GM21526 (cell line): Measurements from ENCODE around the gene WLS.

Experiments used
- ATAC-seq: cut with Tn5 transposase; IDR thresholded peaks from one replicate; pipeline ENCODE4 v1.9.1; 2021; ENCODE audit warnings: moderate library complexity; ENCODE audit not compliant: unreplicated experiment, low FRiP score

The WLS gene

DNA sequence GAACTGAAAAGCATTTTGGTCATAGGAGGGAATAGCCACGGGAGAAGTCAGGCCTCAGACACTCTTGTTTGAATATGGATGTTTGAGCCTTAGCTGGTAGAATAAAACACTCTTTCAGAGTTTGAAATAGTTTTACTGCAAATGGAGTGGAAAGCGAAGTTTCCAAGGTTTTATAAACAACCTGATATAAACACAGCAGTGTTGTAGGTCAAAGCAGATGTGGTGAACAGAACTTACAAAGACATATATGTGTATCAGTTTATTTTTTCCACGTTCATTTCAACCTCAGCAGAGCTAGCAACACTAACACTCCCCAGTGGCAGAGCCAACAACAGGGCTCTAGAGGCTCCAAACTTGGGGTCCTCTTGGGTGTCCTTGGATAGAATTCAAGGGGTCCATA is 89.9 kb downstream of the WLS start:
- no peak for ATAC-seq

DNA sequence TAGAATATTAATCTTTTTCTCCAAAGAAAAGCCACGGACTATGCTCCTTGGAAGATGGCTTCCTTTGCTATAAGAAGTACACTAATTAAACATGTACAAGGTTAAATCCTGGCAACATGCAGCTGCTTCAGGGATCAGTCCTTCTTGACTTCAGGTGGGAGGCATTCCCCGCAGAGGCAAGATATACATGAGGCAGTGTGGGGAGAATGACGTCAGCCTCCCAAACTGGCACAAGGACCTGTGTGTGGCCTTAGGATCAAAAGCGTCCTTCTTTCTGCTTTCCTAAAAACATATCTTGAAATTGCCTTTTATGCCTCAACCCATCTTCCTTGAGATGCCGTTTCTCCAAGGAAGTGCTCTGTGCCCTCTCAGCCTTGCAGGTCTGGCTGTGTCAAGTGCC is 90.3 kb downstream of the WLS start:
- ATAC-seq, result no peak

DNA sequence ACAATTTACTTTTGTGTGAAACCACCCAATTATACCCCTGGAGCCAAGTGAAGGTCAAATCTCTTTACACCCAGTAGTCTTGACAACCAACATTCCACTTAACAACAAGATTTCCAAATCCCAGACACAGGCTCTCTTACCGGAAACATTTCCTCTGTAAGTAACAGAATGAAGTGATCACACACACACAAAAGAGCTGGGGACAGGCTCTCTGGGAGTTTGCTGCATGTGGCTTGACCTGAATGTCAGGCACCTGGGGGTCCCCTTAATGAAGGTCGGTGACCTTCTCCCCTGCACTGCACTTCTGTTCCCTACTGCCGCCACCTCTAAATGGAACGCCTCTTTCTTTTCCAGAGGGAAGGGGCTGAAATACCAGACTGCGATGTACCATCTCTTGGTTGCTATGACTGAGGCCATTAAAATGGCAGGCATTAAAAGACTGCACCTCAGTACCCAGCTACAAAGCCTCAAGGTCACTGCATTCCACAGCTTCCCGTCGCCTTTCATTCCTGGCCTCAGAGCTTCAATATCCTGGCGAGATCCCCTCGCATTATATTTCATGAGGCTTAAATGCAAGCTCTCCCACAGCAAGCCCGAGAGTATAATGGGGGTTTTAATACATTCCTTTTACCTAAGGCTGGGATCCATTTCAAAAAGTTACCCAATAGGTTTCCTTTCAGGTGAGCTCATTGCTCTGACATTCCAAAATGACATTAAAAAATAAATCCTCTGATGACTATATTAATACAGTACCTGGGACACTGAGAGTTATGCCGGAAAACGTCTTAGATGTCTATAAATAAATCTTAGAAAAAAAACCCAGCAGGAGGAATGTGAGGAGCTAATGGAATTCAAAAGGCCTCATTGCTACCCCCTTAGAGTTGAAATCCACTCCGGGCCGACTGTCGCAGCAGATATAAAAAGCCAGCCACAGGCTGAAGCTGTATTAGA is 91.0 kb downstream of the WLS start:
- ATAC-seq, result no peak

DNA sequence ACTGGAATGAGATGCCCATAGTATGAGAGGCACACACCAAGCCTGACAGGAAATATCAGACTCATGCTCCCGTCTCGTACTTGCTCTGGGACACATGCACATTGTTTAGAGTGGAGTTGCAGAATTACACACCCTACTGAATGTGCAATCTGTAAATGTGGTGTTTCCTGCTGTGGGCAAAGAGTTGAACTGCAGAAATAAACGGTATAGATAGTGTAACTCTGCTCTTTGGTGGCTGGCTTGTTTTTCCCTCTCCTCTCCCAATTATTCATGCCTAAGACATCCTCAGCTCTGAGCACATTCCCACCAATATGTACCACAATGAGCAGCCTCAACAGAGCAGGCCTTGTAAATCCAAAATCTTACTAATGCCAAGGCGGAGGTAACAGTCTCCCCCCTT is 91.8 kb downstream of the WLS start:
- ATAC-seq, result no peak

DNA sequence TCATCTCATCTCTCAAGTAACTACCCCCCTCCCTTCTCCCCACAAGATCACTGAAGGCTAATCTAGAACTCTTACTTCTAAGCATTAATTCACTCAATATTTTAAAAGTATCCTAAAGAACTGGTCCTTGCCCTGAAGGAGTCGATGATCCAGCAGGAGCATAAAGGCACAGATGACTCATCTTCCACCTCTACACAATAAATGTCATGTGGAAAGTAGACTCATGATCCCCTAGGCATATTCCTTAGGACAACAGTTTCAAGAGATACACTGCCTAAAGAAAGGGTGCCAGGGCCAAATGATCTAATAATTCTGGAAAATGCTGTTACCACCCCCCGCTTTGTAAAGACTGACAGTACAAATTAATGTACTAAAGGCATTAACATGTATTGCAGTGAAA is 96.1 kb downstream of the WLS start:
- no peak for ATAC-seq

DNA sequence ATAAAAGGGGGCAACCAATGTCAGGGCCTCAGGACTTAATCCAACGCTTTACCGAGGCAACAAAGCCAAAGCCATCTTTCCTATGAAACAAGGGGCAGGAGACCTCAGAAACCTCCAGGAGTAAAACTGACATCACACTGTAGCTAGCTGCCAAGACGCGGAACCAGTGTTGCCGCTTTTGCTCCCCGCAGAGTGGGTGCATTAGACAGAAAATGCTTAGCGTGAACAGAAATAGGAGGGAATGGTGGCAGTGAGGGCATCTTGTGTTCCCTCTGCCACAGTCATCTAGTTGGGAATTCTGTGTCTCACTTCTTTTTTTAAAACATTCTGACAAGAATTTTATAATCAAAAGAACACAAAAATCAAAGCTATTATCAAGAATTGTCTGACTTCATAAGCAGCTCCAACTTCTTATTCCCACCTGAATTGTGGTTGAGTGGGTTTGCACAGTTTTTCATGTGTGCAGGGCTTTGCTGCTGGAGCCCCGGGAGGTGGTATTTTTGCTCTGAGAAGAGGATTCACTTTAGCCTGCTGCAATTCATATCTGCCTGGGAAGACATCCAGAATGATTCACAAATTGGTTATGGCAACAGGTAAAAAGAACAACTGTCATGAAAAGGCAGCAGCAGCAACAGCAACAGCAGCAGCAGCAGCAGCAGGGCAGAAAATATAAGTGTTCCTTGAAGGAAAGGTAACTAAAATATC is 99.7 kb downstream of the WLS start:
- no peak for ATAC-seq

DNA sequence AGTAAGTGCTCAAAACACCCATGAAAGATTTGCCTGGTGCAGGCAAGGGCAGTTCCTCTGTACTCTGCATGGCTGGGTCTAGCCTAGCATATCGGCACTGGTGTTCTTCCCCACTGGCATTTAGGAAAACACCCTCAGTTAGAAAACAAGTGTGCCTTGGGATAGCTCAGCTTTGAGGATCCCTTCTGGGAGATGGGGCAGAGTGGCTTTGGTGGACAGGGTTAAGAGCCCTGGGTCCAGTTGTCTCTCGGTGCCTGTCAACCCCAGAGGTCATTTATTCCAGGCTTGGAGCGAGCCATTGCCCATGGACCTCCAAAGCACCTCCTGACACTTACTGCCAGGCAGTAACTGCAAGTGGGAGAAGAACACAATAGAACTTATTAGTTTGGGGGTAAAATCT is 101.1 kb downstream of the WLS start:
- ATAC-seq, result no peak

DNA sequence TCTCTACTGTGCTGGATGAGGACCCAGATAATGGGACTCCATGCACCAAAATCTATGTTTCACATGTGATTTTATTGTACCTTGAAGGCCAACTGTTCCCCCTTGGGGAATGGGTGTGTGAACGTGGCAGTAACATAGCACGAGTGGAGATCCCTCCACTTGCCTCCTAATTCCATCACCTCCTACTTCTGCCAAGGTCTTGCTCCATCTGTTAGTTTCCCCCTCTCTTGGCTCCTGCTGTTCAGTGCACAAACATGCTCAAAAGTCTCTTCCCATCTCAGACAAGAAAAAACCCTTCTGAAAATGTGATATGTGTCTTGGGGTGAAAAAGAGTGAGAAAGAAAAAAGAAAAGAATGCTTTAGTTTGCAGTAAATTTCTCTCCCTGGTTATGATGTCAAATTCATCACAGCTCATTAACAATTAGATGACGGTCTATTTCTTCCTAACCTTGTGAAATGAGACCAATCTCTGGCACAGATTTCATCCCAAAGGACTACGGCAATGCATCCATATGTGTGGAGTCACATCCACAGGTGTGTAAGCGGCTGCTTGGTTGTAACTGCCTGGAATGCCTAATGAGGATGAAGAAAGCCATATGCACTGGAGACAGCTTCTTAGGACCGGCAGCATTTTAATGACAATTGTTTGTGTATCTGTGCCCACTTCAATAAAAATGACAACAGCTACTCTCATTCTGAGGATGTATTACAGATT is 102.6 kb downstream of the WLS start:
- ATAC-seq, result no peak

DNA sequence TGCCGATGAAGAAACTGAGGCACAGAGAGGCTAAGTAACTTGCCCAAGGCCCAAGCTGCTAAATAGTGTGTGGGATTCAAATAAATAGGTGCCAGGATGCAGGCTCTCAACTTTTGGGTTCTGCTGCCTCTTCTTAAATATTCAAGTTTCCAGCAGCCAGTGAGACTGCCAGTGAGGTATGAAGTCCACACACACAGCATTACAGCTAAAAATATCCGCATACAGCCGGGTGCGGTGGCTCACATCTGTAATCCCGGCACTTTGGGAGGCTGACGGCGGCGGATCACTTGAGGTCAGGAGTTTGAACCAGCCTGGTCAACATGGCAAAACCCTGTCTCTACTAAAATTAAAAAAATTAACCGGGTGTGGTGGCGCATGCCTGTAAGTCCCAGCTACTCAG is 103.5 kb downstream of the WLS start:
- no peak for ATAC-seq

DNA sequence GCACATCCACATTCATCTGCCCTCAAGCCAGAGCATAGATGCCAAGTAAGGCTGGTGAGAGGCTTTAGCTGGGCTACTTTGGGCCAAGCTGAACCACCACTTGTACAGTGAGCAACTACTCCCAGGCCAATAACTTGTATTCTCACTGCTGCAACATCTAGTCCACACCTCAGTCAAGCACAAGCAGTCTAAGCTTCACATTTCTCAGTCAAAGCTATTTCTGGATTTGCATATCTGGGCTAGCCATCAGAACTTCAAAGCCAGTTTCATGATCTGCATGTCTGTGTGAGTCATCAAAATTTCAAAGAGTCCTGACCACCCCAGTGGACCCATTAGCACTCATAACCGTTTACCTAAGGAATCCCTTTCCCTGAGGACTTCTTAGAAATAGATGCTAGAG is 104.2 kb downstream of the WLS start:
- peak; percentile 71 for ATAC-seq

DNA sequence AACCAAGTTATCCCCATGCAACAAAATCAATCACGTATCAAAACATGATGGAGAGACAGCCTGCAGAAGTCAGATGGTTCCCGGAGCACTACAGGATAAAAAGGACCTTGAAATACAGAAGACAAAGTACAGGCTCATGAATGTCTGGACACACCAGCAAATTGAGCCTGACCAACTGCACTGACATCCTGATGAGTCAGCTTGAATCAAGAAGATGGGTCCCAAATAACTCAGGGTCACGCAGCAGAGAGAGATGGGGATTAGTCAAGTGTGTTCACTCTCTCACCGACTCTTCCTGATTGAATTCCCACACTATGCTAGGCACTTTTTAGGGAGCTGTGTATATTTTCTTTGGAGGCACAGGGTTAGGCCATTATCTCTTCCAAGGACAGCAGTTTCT is 110.8 kb downstream of the WLS start:
- no peak for ATAC-seq

DNA sequence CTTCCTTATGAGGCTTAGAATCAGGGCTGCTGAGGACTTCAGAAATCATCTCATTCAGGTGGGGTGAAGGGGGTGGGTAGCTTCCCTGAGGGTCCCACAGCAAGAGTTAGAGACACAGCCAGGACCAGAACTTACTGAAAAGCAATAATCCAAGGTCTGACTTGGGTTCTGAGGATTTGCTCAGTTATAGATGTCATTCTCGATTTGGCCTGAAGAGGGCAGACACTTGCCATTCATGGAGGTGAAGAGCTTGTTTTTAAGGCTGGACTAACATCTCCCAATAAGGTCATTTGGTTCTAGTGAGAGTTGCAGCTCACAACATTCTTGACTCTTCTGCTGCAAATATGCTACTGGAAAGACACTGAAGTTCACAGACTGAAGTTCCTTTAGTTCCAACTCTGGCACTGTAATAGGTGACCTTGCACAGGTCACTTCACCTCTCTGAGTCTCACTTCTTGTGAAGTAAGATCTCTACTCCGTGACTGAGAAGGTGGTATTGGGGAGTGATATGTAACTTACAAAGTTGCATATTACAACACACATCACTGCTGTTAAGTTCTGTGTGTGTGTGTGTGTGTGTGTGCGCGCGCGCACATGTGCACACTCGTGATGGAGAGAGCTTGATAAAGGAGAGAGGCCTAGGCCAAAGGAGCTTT is 112.1 kb downstream of the WLS start:
- ATAC-seq, result no peak

DNA sequence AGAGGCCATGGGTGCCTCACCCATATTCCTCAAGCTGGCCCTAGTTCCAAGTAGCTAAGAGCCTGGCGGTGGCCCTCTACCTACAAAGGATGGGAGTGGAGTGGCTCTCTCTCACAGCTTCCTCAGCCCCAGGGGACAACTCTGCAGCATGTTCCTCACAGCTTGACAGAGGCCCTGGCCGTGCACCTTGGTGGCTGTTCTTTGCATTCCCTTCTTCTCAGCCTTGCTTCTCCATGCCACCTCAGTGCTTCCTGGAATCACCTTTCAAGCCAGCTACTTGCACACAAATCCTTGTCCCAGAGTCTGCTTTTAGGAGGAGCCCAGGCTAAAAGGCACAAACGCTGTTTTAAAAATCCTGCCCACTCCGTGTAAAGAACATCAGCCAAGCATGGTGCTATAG is 112.9 kb downstream of the WLS start:
- no peak for ATAC-seq

DNA sequence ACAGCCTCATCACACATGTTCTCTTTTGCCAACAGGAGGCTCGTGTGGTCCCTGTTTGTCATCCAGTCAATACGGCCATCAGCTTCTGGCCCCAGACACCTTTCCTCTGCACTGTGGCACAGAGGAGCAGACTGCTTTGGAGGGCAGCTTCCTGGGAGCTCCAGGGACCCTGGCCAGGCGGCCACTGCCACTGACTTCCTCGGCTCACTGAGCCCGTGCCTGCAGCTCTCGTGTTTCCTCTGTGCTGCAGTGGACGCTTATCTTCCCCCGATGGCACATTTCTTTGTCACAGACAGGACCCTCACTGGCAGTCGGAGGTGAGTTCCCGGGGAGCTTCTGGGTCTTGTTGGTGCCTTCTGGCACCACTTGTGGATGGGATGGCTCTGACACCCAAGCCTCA is 114.9 kb downstream of the WLS start:
- ATAC-seq, result no peak

DNA sequence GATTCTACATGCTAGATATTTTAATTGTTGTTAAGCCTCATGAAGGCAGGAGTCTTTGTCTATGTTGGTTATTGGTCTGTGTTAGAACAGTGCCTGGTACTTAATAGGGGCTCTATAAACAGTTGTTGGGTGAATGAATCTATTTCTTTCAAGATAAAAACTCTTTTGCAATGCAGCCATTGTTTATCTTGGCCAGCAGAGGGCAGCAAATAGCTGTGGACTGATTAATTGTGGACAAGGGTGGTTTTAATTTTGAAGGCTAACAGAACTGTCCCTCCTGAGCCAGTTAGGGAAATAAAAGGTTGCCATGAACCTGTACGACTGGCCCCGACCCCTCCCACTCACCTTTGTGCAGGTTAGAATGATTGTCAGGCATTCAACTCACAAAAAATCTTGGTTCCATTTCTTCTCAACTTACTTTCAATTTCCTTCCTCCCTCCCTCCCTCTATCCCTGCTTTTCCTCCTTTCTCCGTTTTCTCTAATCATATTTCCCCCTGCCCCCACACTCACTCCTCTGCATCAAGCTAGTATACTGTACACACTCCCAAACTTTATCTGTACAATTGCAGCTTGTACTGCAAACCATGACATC is 115.6 kb downstream of the WLS start:
- ATAC-seq, result no peak

DNA sequence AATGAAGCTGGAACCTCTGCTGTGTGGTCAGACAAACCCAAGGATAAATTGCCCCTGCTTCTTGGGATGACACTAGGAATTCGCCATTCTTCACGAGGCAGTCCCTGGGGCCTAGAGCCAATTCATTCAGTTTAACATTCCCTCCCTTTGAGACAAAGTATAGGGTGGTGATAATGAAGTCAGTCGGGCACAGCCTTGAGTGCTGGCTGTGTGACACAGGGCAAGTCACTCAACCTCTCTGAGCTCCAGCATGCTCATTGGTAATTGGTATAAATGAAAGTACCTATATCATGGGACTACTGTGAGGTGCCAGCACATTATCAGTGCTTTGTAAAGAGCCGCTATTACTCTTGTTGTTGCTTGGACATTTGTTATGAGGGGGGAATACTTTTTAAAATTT is 117.0 kb downstream of the WLS start:
- ATAC-seq, result no peak

DNA sequence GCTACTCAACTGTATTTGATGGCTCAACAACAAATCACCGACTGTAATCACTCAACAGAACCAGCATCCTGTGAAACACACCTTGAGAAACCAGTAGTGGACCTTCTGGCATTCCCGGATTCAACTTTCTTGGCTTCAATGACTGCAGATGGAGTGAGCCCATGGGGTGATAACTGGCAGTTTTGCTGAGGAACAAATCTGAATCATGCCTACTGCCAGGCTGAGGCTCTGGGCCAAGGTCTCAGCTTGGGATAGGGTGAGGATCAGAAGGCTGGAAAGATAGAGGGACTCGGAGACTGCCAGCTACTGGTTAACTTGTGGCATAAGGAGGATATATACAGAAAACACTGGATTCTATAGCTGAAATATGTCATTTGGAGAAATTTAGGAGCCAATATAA is 118.4 kb downstream of the WLS start:
- no peak for ATAC-seq

DNA sequence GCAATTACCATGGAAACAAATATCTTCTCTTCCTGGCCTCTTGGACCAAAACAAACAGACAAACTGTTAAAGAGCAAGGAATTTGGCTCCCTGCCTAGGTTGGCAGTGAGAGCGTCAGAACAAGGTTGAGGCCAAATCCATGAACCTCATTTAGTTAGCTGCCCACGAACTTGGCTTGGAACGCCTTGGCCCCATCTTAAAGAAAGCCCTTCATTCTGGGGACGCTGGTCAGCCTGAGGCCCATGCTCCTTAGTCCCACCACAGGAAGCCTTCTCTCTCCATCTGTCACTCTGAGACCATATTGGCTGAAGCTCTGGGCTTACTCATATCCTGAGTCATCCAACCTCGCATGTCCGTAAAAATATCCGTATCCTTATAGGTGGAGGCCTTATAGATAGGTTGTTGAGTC is 119.5 kb downstream of the WLS start:
- no peak for ATAC-seq

DNA sequence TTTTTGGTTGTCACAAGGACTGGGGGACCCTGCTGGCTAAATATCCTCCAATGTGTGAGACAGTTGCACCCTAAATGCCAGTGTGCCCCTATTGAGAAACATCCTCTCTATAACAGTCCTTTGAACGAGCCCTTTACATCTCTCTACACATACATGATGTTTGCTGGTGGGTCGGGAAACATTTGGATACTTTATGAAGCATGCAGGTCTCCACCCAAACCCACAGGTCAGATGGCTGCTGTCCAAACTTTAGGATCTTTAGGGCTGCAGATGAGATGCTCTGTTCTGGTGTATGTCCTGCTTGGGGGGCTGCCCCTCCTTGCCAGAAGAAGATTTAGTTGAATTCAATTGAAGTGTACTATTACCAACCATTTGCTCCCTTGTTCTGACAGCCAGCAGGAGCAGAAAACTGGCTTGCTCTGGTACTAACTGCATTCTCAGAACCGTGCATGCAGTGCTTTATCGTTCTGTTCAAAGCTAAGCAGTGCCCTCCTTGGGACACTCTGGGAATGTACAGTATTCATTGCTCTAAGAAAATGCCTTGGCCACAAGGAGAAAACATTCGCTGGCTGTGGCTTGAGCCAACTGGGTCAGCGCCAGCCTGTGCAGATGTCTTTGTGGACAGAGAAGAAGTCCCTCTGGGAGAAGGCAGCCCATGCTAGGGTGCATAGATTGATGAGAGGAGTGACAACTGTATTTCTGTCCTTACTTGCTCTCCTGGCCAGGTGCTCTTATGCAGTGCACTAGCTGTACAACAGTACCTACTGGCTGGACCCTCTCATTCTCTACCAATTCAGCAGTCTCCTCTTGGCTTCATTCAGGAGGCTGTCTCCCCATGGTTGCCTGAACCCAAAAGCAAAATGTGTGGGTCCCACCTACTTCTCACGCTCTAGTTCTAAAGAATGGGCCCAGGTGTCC is 120.5 kb downstream of the WLS start:
- no peak for ATAC-seq
